Upper lobe of left lung (tissue), 6 donors: ENCODE data around the gene DYNAP. TPM values are rescaled to one million over a fixed set of nuclear protein-coding genes. Genes with fewer than 3 reads are reported as not detected.

Source experiments
- ATAC-seq, 2 donors: fragments of 200-7000 bp; cut with Tn5 transposase; one replicate each; pipeline ENCODE4 v1.9.1; 2022; ENCODE audit warnings: mild to moderate bottlenecking in 2 of 2, moderate library complexity in 2 of 2; ENCODE audit not compliant: low FRiP score in 2 of 2
- DNase-seq, 2 donors: peaks; one replicate each; pipeline ENCODE4 v3.0.0-alpha.2; 2019 to 2020
- H3K27ac ChIP-seq, 4 donors: fragments of 200-600 bp; sonication (generic); one replicate each; pipeline ENCODE4 v1.5.1; 2016 to 2019
- H3K27me3 ChIP-seq, 4 donors: fragments of 200-600 bp; sonication (generic); one replicate each; pipeline ENCODE4 v1.5.1; 2017 to 2019
- H3K36me3 ChIP-seq, 4 donors: fragments of 200-600 bp; sonication (generic); one replicate each; pipeline ENCODE4 v1.5.1; 2016 to 2019
- H3K4me1 ChIP-seq, 4 donors: fragments of 200-600 bp; sonication (generic); one replicate each; pipeline ENCODE4 v1.5.1; 2018 to 2019
- H3K4me3 ChIP-seq, 4 donors: fragments of 200-600 bp; sonication (generic); one replicate each; pipeline ENCODE4 v1.5.1; 2017 to 2019; ENCODE audit warnings: mild to moderate bottlenecking in 2 of 4, moderate library complexity in 1 of 4
- H3K9me3 ChIP-seq, 4 donors: fragments of 200-600 bp; sonication (generic); one replicate each; pipeline ENCODE4 v1.5.1; 2018 to 2019
- EP300 ChIP-seq, 4 donors: sonication (generic); formaldehyde crosslinking; IDR thresholded peaks; one replicate each; pipeline ENCODE4 v1.5.1; 2017; ENCODE audit warnings: antibody characterized with exemption in 4 of 4, control low read depth in 2 of 4
- POLR2A ChIP-seq, 4 donors: fragments of 450-650 bp; IDR thresholded peaks; one replicate each; pipeline ENCODE4 v1.5.1; 2016 to 2017; ENCODE audit warnings: antibody characterized with exemption in 4 of 4, mild to moderate bottlenecking in 2 of 4
- POLR2AphosphoS5 ChIP-seq, 2 donors: sonication (generic); formaldehyde crosslinking; IDR thresholded peaks; one replicate each; pipeline ENCODE4 v1.5.1; 2017; ENCODE audit warnings: antibody characterized with exemption in 2 of 2
- WGBS, 2 donors: methylation state at CpG; one replicate each; pipeline ENCODE4 v1.1.5; 2017 to 2018; 5-methylcytosine and 5-hydroxymethylcytosine counted together
- total RNA-seq, 6 donors: library from RNA; depleted of rRNA in 4 of 6; stranded (reverse); fragments of >200 nt in 4 of 6; gene quantifications; one replicate each; pipeline versions ENCODE4 v1.1.0 to v1.2.1, GENCODE V29; 2016 to 2021
- TF ChIP-seq, protein P1 (sequence below), 6 experiments: fragments of 450-650 bp in 4 of 6; fragments of 200-600 bp in 2 of 6; sonication (generic) in 2 of 6; IDR thresholded peaks; one replicate each; pipeline ENCODE4 v1.5.1; 2016 to 2019; ENCODE audit warnings: antibody characterized with exemption in 6 of 6
- donor health status: DM: no; HTN: no; CAD: no; lungs with moderate emphysema.
- donor health status: DM: no; HTN: yes; CAD: no; lungs with severe emphysema.

Gene DYNAP
- total RNA-seq, 6 donors from 2014 or later: not detected

DNA sequence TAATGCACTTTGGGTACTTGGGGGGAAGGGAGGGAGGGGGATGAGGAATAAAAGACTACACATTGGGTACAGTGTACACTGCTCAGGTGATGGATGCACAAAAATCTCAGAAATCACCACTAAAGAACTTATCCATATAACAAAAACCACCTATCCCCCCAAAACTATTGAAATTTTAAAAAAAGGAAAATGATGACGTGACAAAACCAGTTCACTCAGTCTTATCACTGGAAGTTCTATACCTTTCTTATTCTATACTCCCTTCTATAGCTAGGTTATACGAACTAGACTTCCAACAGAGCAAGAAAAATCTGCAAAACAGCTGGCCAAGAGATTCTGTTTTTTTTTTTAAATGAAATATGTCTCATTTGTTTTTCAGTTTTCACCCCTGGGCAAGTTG lies 20.8 kb downstream of the DYNAP start:
- Histone ChIP-seq H3K27ac (no peak overlapping the region), H3K4me3 (no peak overlapping the region), H3K36me3 (no peaks in the 10 kb centered on the region), H3K9me3 (no peaks in the 10 kb centered on the region), H3K27me3 (no peaks in the 10 kb centered on the region), H3K4me1 (peaks cover 0 to 14% (median 0%) of the 10 kb centered on the region in 4 donors)
- TF ChIP-seq, protein P1, sequence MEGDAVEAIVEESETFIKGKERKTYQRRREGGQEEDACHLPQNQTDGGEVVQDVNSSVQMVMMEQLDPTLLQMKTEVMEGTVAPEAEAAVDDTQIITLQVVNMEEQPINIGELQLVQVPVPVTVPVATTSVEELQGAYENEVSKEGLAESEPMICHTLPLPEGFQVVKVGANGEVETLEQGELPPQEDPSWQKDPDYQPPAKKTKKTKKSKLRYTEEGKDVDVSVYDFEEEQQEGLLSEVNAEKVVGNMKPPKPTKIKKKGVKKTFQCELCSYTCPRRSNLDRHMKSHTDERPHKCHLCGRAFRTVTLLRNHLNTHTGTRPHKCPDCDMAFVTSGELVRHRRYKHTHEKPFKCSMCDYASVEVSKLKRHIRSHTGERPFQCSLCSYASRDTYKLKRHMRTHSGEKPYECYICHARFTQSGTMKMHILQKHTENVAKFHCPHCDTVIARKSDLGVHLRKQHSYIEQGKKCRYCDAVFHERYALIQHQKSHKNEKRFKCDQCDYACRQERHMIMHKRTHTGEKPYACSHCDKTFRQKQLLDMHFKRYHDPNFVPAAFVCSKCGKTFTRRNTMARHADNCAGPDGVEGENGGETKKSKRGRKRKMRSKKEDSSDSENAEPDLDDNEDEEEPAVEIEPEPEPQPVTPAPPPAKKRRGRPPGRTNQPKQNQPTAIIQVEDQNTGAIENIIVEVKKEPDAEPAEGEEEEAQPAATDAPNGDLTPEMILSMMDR (IDR thresholded peaks at IDR 0.05): no peak
- TF ChIP-seq POLR2A (IDR thresholded peaks at IDR 0.05) (no peak), POLR2AphosphoS5 (IDR thresholded peaks at IDR 0.05) (no peak), EP300 (IDR thresholded peaks at IDR 0.05) (no peak)
- no peak for DNase-seq
- ATAC-seq: no peak
- WGBS, 2 donors: 72 to 77% methylated on average over 2 of the region's 2 CpGs

DNA sequence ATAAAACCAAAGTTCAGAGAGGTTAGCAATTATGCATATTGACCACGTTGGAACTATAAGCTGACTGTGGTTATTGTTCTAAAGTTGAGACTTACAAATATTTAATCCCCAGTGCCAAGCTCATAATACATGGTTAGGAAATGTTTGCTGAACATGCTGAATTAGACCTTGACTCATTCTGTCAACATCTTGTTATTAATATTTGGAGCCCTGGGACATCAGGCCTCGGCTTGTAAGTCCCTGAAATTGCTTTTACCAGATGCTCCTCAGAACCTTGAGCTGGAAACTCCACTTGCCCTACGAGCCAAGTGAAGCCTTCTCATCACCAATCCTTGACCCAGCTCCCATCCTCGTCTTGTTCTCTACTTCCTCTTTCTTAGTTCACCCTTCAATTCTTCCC lies 21.2 kb downstream of the DYNAP start:
- ATAC-seq (no peak), DNase-seq (peak in 1 of 2 donors; percentile 55)
- 50% methylated on average over 4 of the region's 4 CpGs for WGBS, 2 donors

DNA sequence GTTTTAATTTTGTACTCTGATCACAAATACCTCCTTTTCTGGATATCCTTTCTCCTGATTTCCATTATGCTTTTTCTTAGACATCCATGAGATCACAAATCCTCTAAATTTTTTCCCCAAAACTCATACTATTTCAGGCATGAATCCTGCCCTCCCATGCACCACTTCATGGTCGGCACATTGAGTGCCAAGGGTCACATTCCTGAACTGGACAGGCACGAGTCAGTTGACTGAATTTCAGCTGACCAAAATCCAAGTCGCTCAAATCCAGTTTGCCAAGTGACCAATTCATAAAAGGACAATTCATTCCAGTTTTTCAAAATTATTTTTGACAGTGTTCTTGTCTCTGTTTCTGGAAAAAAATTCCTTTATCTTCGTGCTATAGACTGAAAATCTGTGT lies 22.1 kb downstream of the DYNAP start:
- DNase-seq (no peak), ATAC-seq (no peak)
- H3K9me3 ChIP-seq: no peaks in the 10 kb centered on the region
- peaks cover 0 to 14% (median 0%) of the 10 kb centered on the region in 4 donors for H3K4me1 ChIP-seq
- peak overlapping the region in 1 of 4 donors; percentile 35 for H3K27ac ChIP-seq
- TF ChIP-seq EP300 (IDR thresholded peaks at IDR 0.05) (no peak), POLR2A (IDR thresholded peaks at IDR 0.05) (no peak), POLR2AphosphoS5 (IDR thresholded peaks at IDR 0.05) (no peak)
- TF ChIP-seq, protein P1 (IDR thresholded peaks at IDR 0.05): no peak
- WGBS, 2 donors: 77 to 78% methylated on average over 4 of the region's 4 CpGs
- H3K36me3 ChIP-seq: no peaks in the 10 kb centered on the region
- H3K4me3 ChIP-seq: no peak overlapping the region
- H3K27me3 ChIP-seq: no peaks in the 10 kb centered on the region

More for the DNA sequence above, 21.2 kb downstream of the DYNAP start:
- TF ChIP-seq, protein P1 (IDR thresholded peaks at IDR 0.05): no peak
- TF ChIP-seq EP300 (IDR thresholded peaks at IDR 0.05): peak in 1 of 4 donors; percentile 80
- TF ChIP-seq POLR2AphosphoS5 (IDR thresholded peaks at IDR 0.05): no peak
- Histone ChIP-seq H3K36me3 (no peaks in the 10 kb centered on the region), H3K4me1 (peaks cover 0 to 14% (median 0%) of the 10 kb centered on the region in 4 donors), H3K4me3 (no peak overlapping the region), H3K27me3 (no peaks in the 10 kb centered on the region), H3K9me3 (no peaks in the 10 kb centered on the region), H3K27ac (peak overlapping the region in 1 of 4 donors; percentile 35)

DNA sequence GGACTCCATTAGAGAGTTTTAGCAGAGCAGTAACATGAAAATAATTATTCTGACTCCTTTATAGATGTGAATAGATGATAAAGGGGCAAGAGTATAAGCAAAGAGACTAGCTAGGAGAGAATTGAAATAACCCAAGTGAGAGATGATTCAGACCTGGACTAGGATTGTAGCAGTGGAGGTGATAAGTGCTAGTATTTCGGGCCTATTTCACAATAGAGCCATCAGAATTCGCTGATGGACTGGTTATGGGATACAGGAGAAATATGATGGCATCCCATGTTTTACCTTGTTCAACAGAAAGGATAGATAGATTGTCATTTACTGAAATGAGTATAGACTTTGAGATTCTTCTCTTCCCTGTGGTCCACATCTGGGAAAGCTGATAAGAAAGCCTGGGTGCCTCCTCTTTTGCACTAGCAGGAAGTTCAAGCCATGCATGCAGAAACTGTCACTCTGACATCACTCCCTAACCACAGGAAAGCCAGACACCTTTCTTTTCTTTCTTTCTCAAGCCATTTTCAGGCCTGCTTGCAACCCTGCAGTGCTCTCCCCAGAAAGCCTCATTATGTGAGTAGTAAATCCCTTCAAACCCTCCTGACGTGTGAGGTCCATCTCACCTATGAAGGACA lies 25.3 kb downstream of the DYNAP start:
- Histone ChIP-seq H3K27me3 (no peaks in the 10 kb centered on the region), H3K36me3 (no peaks in the 10 kb centered on the region), H3K27ac (no peak overlapping the region), H3K4me1 (peaks cover 0 to 7% (median 0%) of the 10 kb centered on the region in 4 donors), H3K4me3 (no peak overlapping the region), H3K9me3 (no peaks in the 10 kb centered on the region)
- no peak for ATAC-seq
- TF ChIP-seq POLR2A (IDR thresholded peaks at IDR 0.05) (no peak), POLR2AphosphoS5 (IDR thresholded peaks at IDR 0.05) (no peak)
- TF ChIP-seq, protein P1 (IDR thresholded peaks at IDR 0.05): no peak
- no peak for DNase-seq
- WGBS, 2 donors: 73 to 83% methylated on average over 3 of the region's 3 CpGs

DNA sequence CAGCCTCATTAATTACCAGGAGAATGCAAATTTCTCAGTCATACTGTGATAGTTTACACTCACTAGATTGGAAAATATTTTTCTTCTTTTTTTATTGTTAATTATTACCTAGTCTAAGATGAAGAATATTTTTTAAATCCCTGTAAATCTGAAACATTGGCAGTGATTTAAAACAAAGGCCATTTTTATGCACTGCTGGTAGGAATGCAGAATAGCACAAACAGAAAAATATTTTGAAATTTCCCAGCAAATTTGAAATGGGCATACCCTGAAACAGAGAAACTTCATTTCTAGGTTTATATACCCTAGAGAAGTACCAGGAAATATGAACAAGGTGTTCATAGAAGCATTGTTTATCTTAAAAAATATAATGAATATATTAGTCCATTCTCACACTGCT lies 31.0 kb downstream of the DYNAP start:
- TF ChIP-seq EP300 (IDR thresholded peaks at IDR 0.05) (no peak), POLR2AphosphoS5 (IDR thresholded peaks at IDR 0.05) (no peak), POLR2A (IDR thresholded peaks at IDR 0.05) (no peak)
- TF ChIP-seq, protein P1 (IDR thresholded peaks at IDR 0.05): no peak
- ATAC-seq: no peak
- DNase-seq: no peak
- H3K9me3 ChIP-seq: no peaks in the 10 kb centered on the region
- H3K27ac ChIP-seq: no peak overlapping the region
- H3K27me3 ChIP-seq: no peaks in the 10 kb centered on the region
- H3K4me3 ChIP-seq: no peak overlapping the region
- H3K4me1 ChIP-seq: no peaks in the 10 kb centered on the region
- no peaks in the 10 kb centered on the region for H3K36me3 ChIP-seq
